Measurements from ENCODE around the gene G2E3.

DNA sequence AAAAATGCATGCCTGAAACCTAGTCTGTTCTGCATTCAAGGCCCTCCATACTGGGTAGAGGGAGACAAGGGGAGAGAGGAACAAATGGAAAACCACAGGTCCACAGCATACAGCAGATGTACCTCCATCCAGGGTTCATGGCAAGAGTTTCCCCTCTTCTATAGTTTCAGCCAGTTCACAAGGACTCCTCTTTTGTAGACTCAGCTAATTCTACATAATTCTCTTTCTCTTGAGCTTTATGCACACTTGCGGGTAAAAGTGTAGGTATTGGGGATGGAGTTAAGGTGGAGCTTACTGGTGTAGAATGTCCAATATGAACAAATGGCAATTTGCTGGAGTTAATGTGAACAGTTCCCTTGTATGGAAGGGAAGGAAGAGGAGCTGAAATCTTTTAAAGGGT is 23.4 kb downstream of the G2E3 start:
- TF ChIP-seq, protein P1, sequence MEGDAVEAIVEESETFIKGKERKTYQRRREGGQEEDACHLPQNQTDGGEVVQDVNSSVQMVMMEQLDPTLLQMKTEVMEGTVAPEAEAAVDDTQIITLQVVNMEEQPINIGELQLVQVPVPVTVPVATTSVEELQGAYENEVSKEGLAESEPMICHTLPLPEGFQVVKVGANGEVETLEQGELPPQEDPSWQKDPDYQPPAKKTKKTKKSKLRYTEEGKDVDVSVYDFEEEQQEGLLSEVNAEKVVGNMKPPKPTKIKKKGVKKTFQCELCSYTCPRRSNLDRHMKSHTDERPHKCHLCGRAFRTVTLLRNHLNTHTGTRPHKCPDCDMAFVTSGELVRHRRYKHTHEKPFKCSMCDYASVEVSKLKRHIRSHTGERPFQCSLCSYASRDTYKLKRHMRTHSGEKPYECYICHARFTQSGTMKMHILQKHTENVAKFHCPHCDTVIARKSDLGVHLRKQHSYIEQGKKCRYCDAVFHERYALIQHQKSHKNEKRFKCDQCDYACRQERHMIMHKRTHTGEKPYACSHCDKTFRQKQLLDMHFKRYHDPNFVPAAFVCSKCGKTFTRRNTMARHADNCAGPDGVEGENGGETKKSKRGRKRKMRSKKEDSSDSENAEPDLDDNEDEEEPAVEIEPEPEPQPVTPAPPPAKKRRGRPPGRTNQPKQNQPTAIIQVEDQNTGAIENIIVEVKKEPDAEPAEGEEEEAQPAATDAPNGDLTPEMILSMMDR (IDR thresholded peaks at IDR 0.05): no peak
- TF ChIP-seq POLR2A (IDR thresholded peaks at IDR 0.05): no peak

All from sigmoid colon (tissue), 3 donors.